ENCODE results near the gene RAD51B. TPM values are rescaled to one million over a fixed set of nuclear protein-coding genes. Genes with fewer than 3 reads are reported as not detected.
"Not testable (repeated sequence)": the region's sequence is repeated elsewhere in the genome, so short reads cannot be mapped to it uniquely, and the experiment has no call there.

The RAD51B gene
- polyA plus RNA-seq, 1 donor: 7.3 TPM

- no peak for DNase-seq (ENCODE audit: low read depth)
Measured at GRCh38 chr14:67982711-67983608, 163.4 kb downstream of the RAD51B start.

- no peak for DNase-seq (ENCODE audit: low read depth)
Measured at GRCh38 chr14:67984274-67984673, 164.7 kb downstream of the RAD51B start.

- DNase-seq (ENCODE audit: low read depth): no peak
Measured at GRCh38 chr14:67986131-67986841, 166.7 kb downstream of the RAD51B start.

- DNase-seq (ENCODE audit: low read depth): peak; percentile 87
Measured at GRCh38 chr14:67987606-67988005, 168.0 kb downstream of the RAD51B start.

- not testable (repeated sequence) for DNase-seq (ENCODE audit: low read depth)
Measured at GRCh38 chr14:67988210-67988609, 168.6 kb downstream of the RAD51B start.

- DNase-seq (ENCODE audit: low read depth): no peak
Measured at GRCh38 chr14:67990576-67990975, 171.0 kb downstream of the RAD51B start.

GRCh38 chr14:67994531-67994930, 175.0 kb downstream of the RAD51B start:
- no peak for DNase-seq (ENCODE audit: low read depth)

- DNase-seq (ENCODE audit: low read depth): no peak
Measured at GRCh38 chr14:67996235-67996634, 176.7 kb downstream of the RAD51B start.

GRCh38 chr14:67998834-67999233, 179.3 kb downstream of the RAD51B start:
- DNase-seq (ENCODE audit: low read depth): no peak

- no peak for DNase-seq (ENCODE audit: low read depth)
Measured at GRCh38 chr14:67999290-67999689, 179.7 kb downstream of the RAD51B start.

- DNase-seq (ENCODE audit: low read depth): peak; percentile 71
Measured at GRCh38 chr14:67999705-68000384, 180.3 kb downstream of the RAD51B start.

- DNase-seq (ENCODE audit: low read depth): no peak
Measured at GRCh38 chr14:68000511-68000910, 180.9 kb downstream of the RAD51B start.

- no peak for DNase-seq (ENCODE audit: low read depth)
Measured at GRCh38 chr14:68008491-68008890, 188.9 kb downstream of the RAD51B start.

- DNase-seq (ENCODE audit: low read depth): peak; percentile 77
Measured at GRCh38 chr14:68011406-68012028, 191.9 kb downstream of the RAD51B start.

GRCh38 chr14:68012871-68013270, 193.3 kb downstream of the RAD51B start:
- no peak for DNase-seq (ENCODE audit: low read depth)

GRCh38 chr14:68013326-68013725, 193.7 kb downstream of the RAD51B start:
- DNase-seq (ENCODE audit: low read depth): no peak

GRCh38 chr14:68014771-68015170, 195.2 kb downstream of the RAD51B start:
- no peak for DNase-seq (ENCODE audit: low read depth)

- no peak for DNase-seq (ENCODE audit: low read depth)
Measured at GRCh38 chr14:68015356-68016254, 196.0 kb downstream of the RAD51B start.

- no peak for DNase-seq (ENCODE audit: low read depth)
Measured at GRCh38 chr14:68016255-68016914, 196.8 kb downstream of the RAD51B start.

- DNase-seq (ENCODE audit: low read depth): no peak
Measured at GRCh38 chr14:68018598-68018997, 199.0 kb downstream of the RAD51B start.
